Transverse colon (tissue), 4 donors: Measurements from ENCODE around the gene TCF7. TPM values are rescaled to one million over a fixed set of nuclear protein-coding genes. Genes with fewer than 3 reads are reported as not detected.

Experiments
- DNase-seq: peaks from one replicate; pipeline ENCODE4 v3.0.0-alpha.2; 2019
- H3K27ac ChIP-seq, 4 donors: fragments of 200-600 bp; sonication (generic); 2 replicates each; pipeline ENCODE4 v1.5.1; 2016 to 2018; ENCODE audit warnings: inconsistent platforms in 4 of 4
- H3K27me3 ChIP-seq: fragments of 200-600 bp; sonication (generic); 2 replicates; pipeline ENCODE4 v1.5.1; 2017; ENCODE audit warnings: inconsistent platforms
- H3K36me3 ChIP-seq, 4 donors: fragments of 200-600 bp; sonication (generic); 2 replicates each; pipeline ENCODE4 v1.5.1; 2017 to 2019; ENCODE audit warnings: inconsistent platforms in 4 of 4
- H3K4me1 ChIP-seq, 4 donors: fragments of 200-600 bp; sonication (generic); 2 replicates each; pipeline ENCODE4 v1.5.1; 2017 to 2020; ENCODE audit warnings: inconsistent platforms in 4 of 4
- H3K4me3 ChIP-seq, 4 donors: fragments of 200-600 bp; sonication (generic); 1 replicate in 1 of 4; 2 replicates in 3 of 4; pipeline versions ENCODE4 v1.5.1 to v1.6.1; 2017 to 2019; ENCODE audit warnings: inconsistent platforms in 4 of 4
- H3K9me3 ChIP-seq, 2 donors: fragments of 200-600 bp; sonication (generic); 2 replicates each; pipeline ENCODE4 v1.5.1; 2017 to 2019; ENCODE audit warnings: inconsistent platforms in 2 of 2
- EP300 ChIP-seq: sonication (generic); formaldehyde crosslinking; IDR thresholded peaks from one replicate; pipeline ENCODE4 v1.6.1; 2017; ENCODE audit warnings: antibody characterized with exemption, low read depth
- POLR2A ChIP-seq: fragments of 450-650 bp; IDR thresholded peaks from one replicate; pipeline ENCODE4 v1.6.1; 2016; ENCODE audit warnings: antibody characterized with exemption, mild to moderate bottlenecking, moderate library complexity
- POLR2AphosphoS5 ChIP-seq, 3 donors: sonication (generic); formaldehyde crosslinking; IDR thresholded peaks; one replicate each; pipeline ENCODE4 v1.6.1; 2016; ENCODE audit warnings: antibody characterized with exemption in 3 of 3
- WGBS, 2 donors: methylation state at CpG; one replicate each; pipeline ENCODE4 v1.1.5; 2018; ENCODE audit warnings: low coverage in 1 of 2; 5-methylcytosine and 5-hydroxymethylcytosine counted together
- in situ Hi-C, 4 donors: fragments of 200-750 bp; cut with MboI; loops; one replicate each; pipeline versions ENCODE4 v1.15.0 to v1.15.1; 2017; ENCODE audit warnings: low sequenced_read_pairs in 3 of 4, low pct_ligation_motif_present in 1 of 4, low pct_unique_long_range_greater_than_20kb in 1 of 4
- intact Hi-C: fragments of 100-400 bp; cut with DNase I; formaldehyde crosslinking; loops from one replicate; pipeline ENCODE4 v1.15.1; 2023; ENCODE audit warnings: low total_unique reads
- total RNA-seq, 4 donors: library from RNA; depleted of rRNA; stranded (reverse); fragments of >200 nt; gene quantifications; one replicate each; pipeline ENCODE4 v1.1.0, GENCODE V29; 2016
- TF ChIP-seq, protein P1 (sequence below), 5 experiments: fragments of 200-600 bp in 3 of 5; fragments of 450-650 bp in 2 of 5; sonication (generic) in 3 of 5; IDR thresholded peaks; 1 replicate in 2 of 5; 2 replicates in 3 of 5; pipeline ENCODE4 v1.5.1; 2016 to 2017; ENCODE audit warnings: antibody characterized with exemption in 5 of 5, inconsistent platforms in 3 of 5, mild to moderate bottlenecking in 2 of 5, moderate library complexity in 1 of 5

TCF7 gene
- total RNA-seq, 4 donors from 2014 or later = 0.60 to 7.1 (median 3.1) TPM

DNA sequence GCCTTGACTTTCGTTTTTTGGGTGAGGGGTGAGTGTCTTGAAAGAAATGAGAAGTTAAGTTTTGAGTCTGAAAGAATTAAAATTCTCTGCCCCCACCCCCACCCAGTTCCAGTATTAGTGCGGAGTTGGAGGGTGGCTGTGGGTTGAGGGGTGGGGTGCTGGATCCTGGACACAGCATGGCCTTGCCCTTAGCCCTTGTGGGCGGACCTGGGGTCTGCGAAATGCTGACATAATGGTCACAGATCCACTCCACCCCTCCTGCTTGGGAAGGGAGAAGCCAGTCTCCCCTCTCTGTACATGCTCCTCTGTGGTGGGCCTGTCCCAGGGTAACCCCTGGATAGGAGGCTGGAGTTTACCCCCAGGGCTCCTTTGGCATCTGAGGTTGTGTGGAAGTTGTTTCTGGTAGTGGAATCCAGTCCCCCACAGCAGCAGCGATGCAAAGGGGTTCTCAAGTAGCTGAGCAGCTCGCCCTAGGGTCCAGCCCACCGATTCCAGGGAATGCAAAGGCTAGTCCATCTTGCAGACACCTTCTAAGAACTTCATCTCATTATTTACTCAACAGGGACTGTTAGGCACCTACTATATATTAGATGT, 42.8 kb upstream of the TCF7 start:
- Histone ChIP-seq H3K27ac (no peak overlapping the region), H3K36me3 (no peaks in the 10 kb centered on the region), H3K4me1 (peaks cover 0 to 8% (median 7%) of the 10 kb centered on the region in 4 donors), H3K9me3 (no peaks in the 10 kb centered on the region), H3K27me3 (peaks cover 31% of the 10 kb centered on the region), H3K4me3 (no peak overlapping the region)
- WGBS, 2 donors = 77% methylated on average over 7 of the region's 7 CpGs; no CpG with 5 or more reads in 1 of the 2 donors
- TF ChIP-seq POLR2A (no peak), POLR2AphosphoS5 (IDR thresholded peaks at IDR 0.05) (no peak)
- TF ChIP-seq, protein P1, sequence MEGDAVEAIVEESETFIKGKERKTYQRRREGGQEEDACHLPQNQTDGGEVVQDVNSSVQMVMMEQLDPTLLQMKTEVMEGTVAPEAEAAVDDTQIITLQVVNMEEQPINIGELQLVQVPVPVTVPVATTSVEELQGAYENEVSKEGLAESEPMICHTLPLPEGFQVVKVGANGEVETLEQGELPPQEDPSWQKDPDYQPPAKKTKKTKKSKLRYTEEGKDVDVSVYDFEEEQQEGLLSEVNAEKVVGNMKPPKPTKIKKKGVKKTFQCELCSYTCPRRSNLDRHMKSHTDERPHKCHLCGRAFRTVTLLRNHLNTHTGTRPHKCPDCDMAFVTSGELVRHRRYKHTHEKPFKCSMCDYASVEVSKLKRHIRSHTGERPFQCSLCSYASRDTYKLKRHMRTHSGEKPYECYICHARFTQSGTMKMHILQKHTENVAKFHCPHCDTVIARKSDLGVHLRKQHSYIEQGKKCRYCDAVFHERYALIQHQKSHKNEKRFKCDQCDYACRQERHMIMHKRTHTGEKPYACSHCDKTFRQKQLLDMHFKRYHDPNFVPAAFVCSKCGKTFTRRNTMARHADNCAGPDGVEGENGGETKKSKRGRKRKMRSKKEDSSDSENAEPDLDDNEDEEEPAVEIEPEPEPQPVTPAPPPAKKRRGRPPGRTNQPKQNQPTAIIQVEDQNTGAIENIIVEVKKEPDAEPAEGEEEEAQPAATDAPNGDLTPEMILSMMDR (IDR thresholded peaks at IDR 0.05) = no peak
- no peak for DNase-seq
- intact Hi-C loops = no loop called here
- in situ Hi-C loops = no loop called here

DNA sequence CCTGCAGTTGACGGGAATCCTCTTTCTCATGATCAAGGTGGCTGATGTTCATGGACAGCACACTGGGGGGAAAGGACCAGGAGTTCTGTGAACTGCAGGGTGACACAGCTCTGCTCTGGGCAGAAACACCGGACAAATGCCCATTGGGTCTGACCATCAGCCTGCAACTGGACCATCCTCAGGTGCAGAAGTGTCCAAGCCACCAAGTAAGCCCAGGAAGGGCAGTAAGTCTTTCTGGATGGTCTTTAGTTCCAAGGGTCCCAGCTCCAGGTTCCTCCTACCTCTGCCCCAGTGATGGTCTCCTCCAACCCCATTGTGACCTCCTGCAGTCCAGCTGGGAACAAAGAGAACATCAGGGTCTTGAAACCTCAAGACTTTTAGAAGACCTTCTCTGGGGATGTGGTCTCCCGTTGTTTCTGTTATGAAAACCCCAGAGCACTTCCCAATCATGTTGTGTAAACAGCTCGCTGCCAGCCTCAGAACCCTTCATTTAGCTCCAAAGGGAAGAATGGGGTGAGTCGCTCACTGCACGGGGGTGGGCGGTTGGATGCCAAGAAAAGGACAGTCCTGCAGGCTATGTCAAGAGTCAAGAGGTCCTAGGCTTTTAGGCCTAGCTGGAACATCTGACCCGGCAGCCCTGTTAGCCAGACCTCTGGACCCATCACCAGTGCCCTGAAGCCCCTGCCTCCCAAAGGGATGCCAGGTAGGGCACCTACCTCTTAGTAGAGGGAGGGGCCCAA, 41.8 kb upstream of the TCF7 start:
- peaks cover 0 to 8% (median 7%) of the 10 kb centered on the region in 4 donors for H3K4me1 ChIP-seq
- intact Hi-C loops (no loop called here), in situ Hi-C loops (no loop called here)
- TF ChIP-seq EP300 (no peak), POLR2A (no peak)
- no peak overlapping the region for H3K27ac ChIP-seq
- H3K27me3 ChIP-seq = peaks cover 31% of the 10 kb centered on the region
- H3K4me3 ChIP-seq = no peak overlapping the region
- no peaks in the 10 kb centered on the region for H3K9me3 ChIP-seq
- WGBS, 2 donors = 91% methylated on average over 7 of the region's 8 CpGs; no CpG with 5 or more reads in 1 of the 2 donors
- no peaks in the 10 kb centered on the region for H3K36me3 ChIP-seq
- DNase-seq = no peak

DNA sequence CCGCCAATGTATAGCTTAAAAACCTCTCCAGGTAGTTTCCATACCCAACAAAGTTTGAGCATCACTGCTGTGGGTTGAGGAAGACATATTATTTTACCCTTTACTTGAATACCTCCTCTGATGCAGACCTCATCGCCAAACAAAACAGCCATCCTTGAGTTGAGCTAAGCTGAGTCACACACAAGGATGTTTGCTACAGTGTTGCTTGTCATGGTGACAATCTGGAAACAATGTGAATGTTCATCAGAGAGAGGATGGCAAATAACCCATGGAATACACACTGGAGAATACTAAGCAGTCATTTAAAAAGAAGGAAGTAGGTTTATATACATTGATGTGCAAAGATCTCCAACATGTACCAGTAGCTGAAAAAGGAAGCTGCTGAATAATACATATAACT, 41.1 kb upstream of the TCF7 start:
- intact Hi-C loops = no loop called here
- WGBS, 2 donors = 80 to 89% methylated on average over 1 to 2 of the region's 2 CpGs

DNA sequence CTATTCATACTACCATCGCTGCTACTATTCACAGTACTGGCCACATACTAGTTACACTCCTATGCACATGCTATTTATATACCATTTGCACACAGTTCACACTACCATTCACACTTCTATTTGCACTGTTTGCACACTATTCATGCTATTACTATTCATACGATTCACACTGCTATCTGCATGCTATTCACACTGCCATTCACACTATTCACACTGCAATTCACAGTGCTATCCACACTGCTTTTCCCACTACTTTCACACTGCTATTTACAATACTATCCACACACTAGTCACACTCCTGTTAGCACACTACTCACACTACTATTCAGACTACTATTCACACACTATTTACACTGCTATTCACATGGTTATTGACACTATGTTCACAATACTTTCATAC, 39.4 kb upstream of the TCF7 start:
- Histone ChIP-seq H3K9me3 (no peaks in the 10 kb centered on the region), H3K27ac (no peak overlapping the region), H3K4me3 (no peak overlapping the region), H3K36me3 (no peaks in the 10 kb centered on the region), H3K4me1 (peaks cover 0 to 8% (median 7%) of the 10 kb centered on the region in 4 donors), H3K27me3 (peaks cover 13% of the 10 kb centered on the region)
- WGBS, 2 donors = 80 to 94% methylated on average over 2 of the region's 2 CpGs
- intact Hi-C loops (no loop called here), in situ Hi-C loops (no loop called here)
- DNase-seq = no peak
- TF ChIP-seq EP300 = no peak
- TF ChIP-seq, protein P1 (IDR thresholded peaks at IDR 0.05) = no peak

More for the DNA sequence above, 41.1 kb upstream of the TCF7 start:
- no peaks in the 10 kb centered on the region for H3K9me3 ChIP-seq
- H3K36me3 ChIP-seq = no peaks in the 10 kb centered on the region
- H3K27me3 ChIP-seq = peaks cover 26% of the 10 kb centered on the region
- in situ Hi-C loops = no loop called here
- H3K4me3 ChIP-seq = no peak overlapping the region
- no peak overlapping the region for H3K27ac ChIP-seq
- TF ChIP-seq POLR2AphosphoS5 (IDR thresholded peaks at IDR 0.05) = no peak
- TF ChIP-seq, protein P1 (IDR thresholded peaks at IDR 0.05) = no peak
- TF ChIP-seq EP300 = no peak
- no peak for TF ChIP-seq POLR2A
- peaks cover 0 to 8% (median 7%) of the 10 kb centered on the region in 4 donors for H3K4me1 ChIP-seq
- no peak for DNase-seq
